ENCODE data around the gene CRADD.

DNA sequence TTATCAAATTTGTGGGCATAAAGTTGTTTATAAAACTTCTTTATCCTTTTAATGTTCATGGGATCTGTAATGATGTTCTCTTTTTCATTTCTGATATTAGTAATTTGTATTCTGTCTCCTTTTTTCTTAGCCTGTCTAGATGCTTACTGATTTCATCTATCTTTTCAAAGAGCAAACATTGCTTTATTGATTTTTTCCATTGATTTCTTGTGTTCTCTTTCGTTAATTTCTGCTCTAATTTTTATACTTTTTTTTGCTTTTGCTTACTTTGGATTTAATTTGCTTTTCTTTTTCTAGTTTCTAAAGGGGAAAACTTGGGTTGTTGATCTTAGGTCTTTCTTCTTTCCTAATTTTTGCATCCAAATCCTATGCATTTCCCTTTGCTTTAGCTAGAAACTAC lies 42.5 kb downstream of the CRADD start:
- TF ChIP-seq POLR2AphosphoS5 (IDR thresholded peaks at IDR 0.05) (no peak), POLR2A (IDR thresholded peaks at IDR 0.05) (no peak)

Measured in suprapubic skin (tissue), 4 donors.